ENCODE data around the gene RPL37.
"Not testable (repeated sequence)": the region's sequence is repeated elsewhere in the genome, so short reads cannot be mapped to it uniquely, and the experiment has no call there.

Gene RPL37

GRCh38 chr5:40801771-40802562 is 33.1 kb downstream of the RPL37 start:
- no peak overlapping the region for H3K4me3 ChIP-seq (ENCODE audit: low read length)
- DNase-seq (ENCODE audit: low read depth, low spot score): no peak

- H3K4me3 ChIP-seq (ENCODE audit: low read length): no peak overlapping the region
- no peak for DNase-seq (ENCODE audit: low read depth, low spot score)
Observed at GRCh38 chr5:40799258-40799657, 35.8 kb downstream of the RPL37 start.

- peak overlapping the region; percentile 84 for H3K4me3 ChIP-seq (ENCODE audit: low read length)
- peak; percentile 19 for DNase-seq (ENCODE audit: low read depth, low spot score)
Observed at GRCh38 chr5:40798801-40799210, 36.2 kb downstream of the RPL37 start.

GRCh38 chr5:40798012-40798800 is 36.8 kb downstream of the RPL37 start, which contains the start of gene PRKAA1:
Gene PRKAA1, minus strand, starts transcription at chr5:40798374. Its CDS starts 185 bp downstream, at chr5:40798189.
- peak; percentile 78 for DNase-seq (ENCODE audit: low read depth, low spot score)
- H3K4me3 ChIP-seq (ENCODE audit: low read length): peak within 1 kb of the TSS; percentile 84

- H3K4me3 ChIP-seq (ENCODE audit: low read length): peak overlapping the region; percentile 67
- DNase-seq (ENCODE audit: low read depth, low spot score): peak; percentile 79
Observed at GRCh38 chr5:40797273-40798011, 37.6 kb downstream of the RPL37 start.

GRCh38 chr5:40796487-40796889 is 38.5 kb downstream of the RPL37 start:
- H3K4me3 ChIP-seq (ENCODE audit: low read length): peak overlapping the region; percentile 67
- no peak for DNase-seq (ENCODE audit: low read depth, low spot score)

GRCh38 chr5:40794877-40795276 is 40.1 kb downstream of the RPL37 start:
- not testable (repeated sequence) for DNase-seq (ENCODE audit: low read depth, low spot score)

GRCh38 chr5:40794340-40794739 is 40.7 kb downstream of the RPL37 start:
- DNase-seq (ENCODE audit: low read depth, low spot score); H3K4me3 ChIP-seq (ENCODE audit: low read length): not testable (repeated sequence)

More at GRCh38 chr5:40794877-40795276, 40.1 kb downstream of the RPL37 start:
- H3K4me3 ChIP-seq (ENCODE audit: low read length): not testable (repeated sequence)

GRCh38 chr5:40792691-40793090 is 42.3 kb downstream of the RPL37 start:
- not testable (repeated sequence) for H3K4me3 ChIP-seq (ENCODE audit: low read length); DNase-seq (ENCODE audit: low read depth, low spot score)

- H3K4me3 ChIP-seq (ENCODE audit: low read length): no peak overlapping the region
- no peak for DNase-seq (ENCODE audit: low read depth, low spot score)
Observed at GRCh38 chr5:40791715-40792139, 43.3 kb downstream of the RPL37 start.

- no peak for DNase-seq (ENCODE audit: low read depth, low spot score)
- no peak overlapping the region for H3K4me3 ChIP-seq (ENCODE audit: low read length)
Observed at GRCh38 chr5:40790947-40791593, 44.0 kb downstream of the RPL37 start.

- not testable (repeated sequence) for H3K4me3 ChIP-seq (ENCODE audit: low read length); DNase-seq (ENCODE audit: low read depth, low spot score)
Observed at GRCh38 chr5:40788941-40789340, 46.1 kb downstream of the RPL37 start.

- no peak for DNase-seq (ENCODE audit: low read depth, low spot score)
- H3K4me3 ChIP-seq (ENCODE audit: low read length): no peak overlapping the region
Observed at GRCh38 chr5:40787986-40788385, 47.0 kb downstream of the RPL37 start.

GRCh38 chr5:40786664-40787063 is 48.4 kb downstream of the RPL37 start:
- H3K4me3 ChIP-seq (ENCODE audit: low read length); DNase-seq (ENCODE audit: low read depth, low spot score): not testable (repeated sequence)

GRCh38 chr5:40784916-40785315 is 50.1 kb downstream of the RPL37 start:
- DNase-seq (ENCODE audit: low read depth, low spot score): no peak
- H3K4me3 ChIP-seq (ENCODE audit: low read length): no peak overlapping the region

- DNase-seq (ENCODE audit: low read depth, low spot score): no peak
- no peak overlapping the region for H3K4me3 ChIP-seq (ENCODE audit: low read length)
Observed at GRCh38 chr5:40784027-40784653, 50.9 kb downstream of the RPL37 start.

GRCh38 chr5:40781843-40782409 is 53.1 kb downstream of the RPL37 start:
- DNase-seq (ENCODE audit: low read depth, low spot score): no peak
- H3K4me3 ChIP-seq (ENCODE audit: low read length): no peak overlapping the region

- no peak for DNase-seq (ENCODE audit: low read depth, low spot score)
- no peak overlapping the region for H3K4me3 ChIP-seq (ENCODE audit: low read length)
Observed at GRCh38 chr5:40780858-40781257, 54.2 kb downstream of the RPL37 start.

Data from Jurkat, Clone E6-1 (cell line).